ES-I3 (cell line): ENCODE measurements around the gene HSPA1L.
A peak's percentile ranks its signal among the peaks of the same experiment; 100 is the strongest.

Experiments
- H3K36me3 ChIP-seq: 2 replicates; pipeline ENCODE4 v1.6.1; 2013; ENCODE audit warnings: mild to moderate bottlenecking, low read length, control low read depth, moderate library complexity; ENCODE audit not compliant: insufficient read depth
- H3K4me1 ChIP-seq: 2 replicates; pipeline ENCODE4 v1.6.1; 2013; ENCODE audit warnings: mild to moderate bottlenecking, control low read depth, low read length; ENCODE audit not compliant: insufficient read depth
- H3K9ac ChIP-seq: 2 replicates; pipeline ENCODE4 v1.6.1; 2013; ENCODE audit warnings: low read depth, mild to moderate bottlenecking, low read length, moderate library complexity
- H3K9me3 ChIP-seq: 2 replicates; pipeline ENCODE4 v1.6.1; 2013; ENCODE audit warnings: mild to moderate bottlenecking, low read length, moderate library complexity; ENCODE audit not compliant: control insufficient read depth, insufficient read depth

HSPA1L gene

DNA sequence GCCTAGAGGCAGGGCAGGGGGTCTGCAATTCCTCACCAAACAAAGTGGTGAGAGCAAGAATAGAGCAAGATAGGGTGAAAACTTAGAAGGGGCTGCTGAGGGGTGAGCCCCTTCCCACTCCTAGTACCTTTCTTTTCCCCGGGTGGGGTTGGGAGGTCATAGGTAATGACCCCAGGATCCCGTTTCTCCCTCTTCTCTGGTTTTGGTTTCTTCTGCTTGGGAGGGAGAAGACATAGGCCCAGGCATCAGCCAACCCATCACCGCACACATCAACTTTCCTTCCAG is 23.1 kb downstream of the HSPA1L start:
- peaks cover 4% of the 10 kb centered on the region for H3K4me1 ChIP-seq

DNA sequence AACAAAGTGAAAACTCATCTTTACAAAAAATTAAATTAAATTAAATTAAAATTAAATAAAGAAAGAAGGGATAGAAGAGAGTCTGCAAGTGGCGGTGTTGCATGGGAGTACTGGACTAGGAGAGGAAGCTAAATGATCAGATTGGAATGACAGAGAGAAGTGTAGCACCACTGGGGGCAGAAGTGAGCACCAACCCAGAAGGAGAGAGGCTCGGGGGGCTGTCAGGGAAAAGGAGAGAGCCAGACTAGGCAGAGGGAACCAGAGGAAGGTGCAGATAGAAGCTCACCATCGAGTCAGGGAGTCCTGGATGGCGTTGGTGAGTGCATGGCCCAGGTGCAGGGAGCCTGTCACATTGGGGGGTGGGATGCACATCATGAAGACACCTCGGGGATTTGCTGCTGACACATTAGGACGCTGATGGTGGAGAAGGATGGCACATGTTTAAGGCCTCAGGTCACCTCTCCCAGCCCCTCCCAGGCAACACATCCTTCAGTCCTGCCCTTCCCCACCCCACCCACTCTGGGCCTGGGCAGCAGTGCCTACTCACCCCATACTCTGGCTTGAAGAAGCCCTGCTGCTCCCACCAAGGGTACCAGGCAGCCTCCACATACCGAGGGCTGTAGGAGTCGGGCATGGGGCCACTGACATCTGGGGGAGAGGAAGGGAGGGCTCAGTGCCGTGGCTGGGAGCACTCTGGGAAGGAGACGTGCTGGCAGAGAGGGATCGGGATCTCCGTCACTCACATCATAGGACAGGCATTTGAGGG is 23.6 kb downstream of the HSPA1L start:
- Histone ChIP-seq H3K9ac (no peak overlapping the region), H3K4me1 (peaks cover 4% of the 10 kb centered on the region), H3K36me3 (peaks cover 7% of the 10 kb centered on the region), H3K9me3 (no peaks in the 10 kb centered on the region)

More for the DNA sequence above, 23.1 kb downstream of the HSPA1L start:
- Histone ChIP-seq H3K9me3 (no peaks in the 10 kb centered on the region), H3K9ac (no peak overlapping the region), H3K36me3 (peaks cover 7% of the 10 kb centered on the region)

DNA sequence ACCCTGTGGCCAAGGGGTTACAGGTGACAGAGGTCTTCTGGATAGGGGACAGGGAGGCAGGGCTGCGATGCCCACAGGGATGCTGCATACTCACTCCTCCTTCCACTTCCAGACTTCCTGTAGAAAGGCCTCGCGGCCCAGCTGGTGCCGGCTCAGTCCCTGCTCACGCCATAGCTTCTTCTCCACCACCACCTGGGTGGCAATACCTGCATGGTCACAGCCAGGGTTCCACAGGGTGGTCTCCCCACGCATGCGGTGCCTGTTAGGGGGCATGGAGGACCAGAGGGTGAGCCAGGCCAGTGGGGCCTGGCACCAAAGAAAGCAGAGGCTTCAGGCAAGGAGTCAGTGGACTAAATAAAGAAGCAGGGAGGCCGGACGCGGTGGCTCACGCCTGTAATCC is 29.6 kb downstream of the HSPA1L start:
- H3K36me3 ChIP-seq, result peaks cover 14% of the 10 kb centered on the region; the same call in 1 of the 2 replicates
- no peak overlapping the region for H3K9ac ChIP-seq
- no peaks in the 10 kb centered on the region for H3K9me3 ChIP-seq
- H3K4me1 ChIP-seq, result no peaks in the 10 kb centered on the region

DNA sequence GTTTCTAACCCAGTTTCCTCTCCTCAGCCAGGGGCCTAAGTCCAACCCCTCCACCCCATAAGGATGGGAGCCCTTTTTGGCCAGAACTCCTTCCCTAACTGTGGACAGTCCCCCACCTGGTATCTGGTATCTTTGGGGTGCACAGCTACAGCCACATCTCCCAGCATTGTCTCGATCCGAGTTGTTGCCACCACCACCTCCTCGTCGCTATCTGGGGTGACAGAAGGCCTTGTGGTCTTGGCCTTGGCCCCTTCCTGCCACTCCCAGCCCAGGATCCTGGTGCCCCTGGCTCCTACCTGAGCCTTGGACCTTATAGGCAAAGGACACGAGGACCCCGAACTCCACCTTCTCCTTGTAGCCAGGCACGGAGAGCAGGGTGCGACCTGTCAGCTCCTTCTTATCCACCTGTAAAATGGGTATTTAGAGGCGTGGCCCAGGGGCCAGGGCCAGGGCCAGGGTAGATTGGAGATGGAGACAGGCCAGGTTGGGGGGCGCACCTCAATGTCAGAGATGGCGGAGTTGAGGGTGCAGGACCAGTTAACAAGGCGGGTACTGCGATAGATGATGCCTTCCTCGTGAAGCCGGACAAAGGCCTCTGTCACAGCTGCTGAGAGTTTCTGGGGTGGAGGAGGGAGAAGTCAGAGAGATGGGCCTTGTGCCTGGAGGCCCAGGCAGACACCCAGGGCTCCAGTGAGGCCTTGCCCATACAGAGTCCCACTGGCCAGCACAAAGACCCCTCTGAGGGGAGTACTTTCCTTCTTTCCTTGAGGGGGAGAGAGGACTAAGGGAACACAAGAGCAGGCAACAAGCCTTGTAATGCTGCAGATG is 30.8 kb downstream of the HSPA1L start:
- Histone ChIP-seq H3K9ac (no peak overlapping the region), H3K9me3 (no peaks in the 10 kb centered on the region), H3K4me1 (no peaks in the 10 kb centered on the region), H3K36me3 (peaks cover 13% of the 10 kb centered on the region; the same call in 1 of the 2 replicates)

DNA sequence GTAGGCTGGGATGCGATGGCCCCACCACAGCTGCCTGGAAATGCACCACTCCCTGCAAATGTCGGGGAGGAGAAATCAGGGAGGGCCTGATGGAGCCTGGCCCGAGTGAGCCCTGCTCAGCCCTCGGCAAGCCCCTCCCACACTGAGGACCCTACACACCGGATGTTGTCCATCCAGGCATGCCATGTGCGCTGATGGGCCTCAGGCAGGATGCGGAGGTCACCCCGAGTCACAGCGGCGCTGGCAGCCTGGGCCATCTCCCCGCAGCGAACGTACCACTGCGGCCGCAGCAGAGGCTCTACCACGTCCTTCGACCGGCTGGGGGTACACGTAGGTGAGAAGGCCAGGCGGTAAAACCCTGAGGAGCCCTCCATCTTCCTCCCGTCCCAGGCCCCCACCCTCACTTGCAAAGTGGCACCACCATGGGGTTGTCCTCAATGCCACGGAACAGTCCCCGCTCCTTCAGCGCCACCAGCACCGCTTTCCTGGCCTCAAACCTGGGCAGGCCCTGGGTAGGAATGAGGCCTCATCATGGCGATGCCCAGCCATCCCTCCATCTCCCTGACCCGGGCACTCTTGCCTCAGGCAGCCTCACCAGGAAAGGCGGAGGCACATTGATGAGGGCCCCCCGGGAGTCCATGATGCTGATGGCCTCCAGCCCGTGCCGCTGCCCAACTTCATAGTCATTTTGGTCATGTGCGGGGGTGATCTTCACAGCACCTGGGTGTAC is 32.8 kb downstream of the HSPA1L start:
- Histone ChIP-seq H3K9me3 (no peaks in the 10 kb centered on the region), H3K4me1 (no peaks in the 10 kb centered on the region), H3K9ac (no peak overlapping the region), H3K36me3 (peaks cover 11% of the 10 kb centered on the region)

DNA sequence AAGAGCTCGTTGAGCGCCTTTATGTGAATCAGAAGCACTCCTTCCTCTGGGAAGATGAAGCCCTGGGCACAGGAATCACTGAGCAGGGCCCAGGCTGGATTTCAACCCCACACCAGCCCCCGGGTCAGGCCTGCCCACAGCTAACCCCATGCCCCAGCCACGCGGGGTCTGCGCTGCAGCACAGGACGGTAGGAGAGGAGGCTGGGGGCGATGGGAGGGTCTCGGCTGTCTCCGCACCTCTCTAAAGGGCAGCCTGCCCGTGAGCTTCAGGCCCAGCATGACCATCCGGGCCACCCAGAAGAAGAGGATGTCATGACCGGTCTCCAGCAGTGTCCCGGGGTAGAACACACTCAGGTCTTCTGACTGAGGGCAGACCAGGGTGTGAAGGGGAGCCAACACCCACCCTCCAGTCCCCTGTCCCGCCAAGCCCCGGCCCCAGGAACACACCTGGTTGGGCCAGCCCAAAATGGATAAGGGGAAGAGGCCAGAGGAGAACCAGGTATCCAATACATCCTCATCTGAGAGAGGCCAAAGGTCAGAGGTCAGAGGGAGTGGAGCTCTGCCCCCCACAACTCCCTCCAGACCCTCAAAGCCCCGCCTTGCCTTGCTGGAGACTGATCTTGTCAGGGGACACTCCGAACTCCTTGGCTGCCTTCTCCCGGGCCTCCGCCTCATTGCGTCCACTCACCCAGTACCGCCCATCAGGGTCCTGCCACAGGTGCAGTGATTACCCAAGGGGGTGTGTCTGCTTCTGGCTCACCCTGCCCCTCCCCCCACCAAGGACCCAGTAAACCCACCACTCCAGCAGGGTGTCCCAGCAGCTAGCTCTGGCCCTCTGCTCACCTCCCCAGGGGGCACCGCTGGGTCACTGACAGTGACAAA is 33.6 kb downstream of the HSPA1L start:
- Histone ChIP-seq H3K4me1 (no peaks in the 10 kb centered on the region; the same call in 1 of the 2 replicates), H3K9ac (no peak overlapping the region), H3K9me3 (no peaks in the 10 kb centered on the region), H3K36me3 (peaks cover 11% of the 10 kb centered on the region)

DNA sequence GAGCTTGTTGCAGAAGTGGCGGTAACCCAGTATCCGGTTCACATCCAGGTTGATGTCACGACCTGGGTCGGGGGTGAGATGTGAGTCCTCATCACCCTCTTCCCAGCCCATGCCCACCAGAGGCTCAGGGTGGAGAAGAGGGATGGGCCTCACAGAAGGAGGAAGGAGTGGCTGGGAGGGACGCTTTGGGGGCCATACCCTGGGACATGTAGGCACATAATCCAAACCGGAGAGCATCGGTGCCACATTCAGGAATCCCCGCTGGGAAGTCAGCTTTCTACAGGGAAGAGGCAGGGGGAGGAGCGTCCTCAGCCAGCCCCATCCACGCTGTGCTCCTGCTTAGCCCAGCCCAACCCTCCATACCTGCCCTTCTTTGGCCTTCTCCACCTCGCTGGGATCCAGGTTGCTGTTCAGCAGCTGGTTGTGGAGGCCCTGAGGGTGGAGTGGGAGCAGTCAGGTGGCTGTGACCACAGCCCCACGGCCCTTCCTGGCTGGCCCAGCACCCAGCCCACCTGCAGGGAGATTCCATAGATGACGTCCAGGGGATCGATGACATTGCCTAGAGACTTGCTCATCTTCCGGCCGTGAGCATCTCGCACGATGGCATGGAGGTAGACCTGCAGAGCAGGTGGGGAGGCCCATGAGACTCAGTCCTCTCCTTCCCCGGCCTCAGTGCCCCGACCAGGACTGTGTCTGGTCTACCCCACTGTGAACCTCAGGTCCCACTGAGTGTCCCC is 34.4 kb downstream of the HSPA1L start:
- Histone ChIP-seq H3K4me1 (no peaks in the 10 kb centered on the region; the same call in 1 of the 2 replicates), H3K36me3 (peaks cover 11% of the 10 kb centered on the region), H3K9me3 (no peaks in the 10 kb centered on the region), H3K9ac (no peak overlapping the region)

DNA sequence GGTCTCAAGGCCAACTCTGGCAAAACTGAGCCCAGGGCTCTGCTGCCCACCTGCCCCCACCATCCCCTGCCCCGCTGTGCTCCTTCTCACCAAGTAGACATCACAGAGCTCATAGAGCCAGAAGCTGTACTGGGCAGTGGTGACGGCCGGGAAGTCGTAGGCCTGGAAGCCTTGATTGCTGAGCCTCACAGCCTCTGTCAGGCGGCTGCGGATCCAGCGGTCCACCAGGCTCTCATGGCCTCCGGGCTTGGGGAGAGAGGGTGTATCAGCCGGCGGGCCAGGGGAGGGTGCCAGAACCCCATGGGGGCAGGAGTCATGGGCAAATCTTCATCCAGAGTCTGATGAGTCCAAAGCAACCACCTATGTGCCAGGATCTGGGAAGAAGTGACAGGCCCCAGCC is 35.2 kb downstream of the HSPA1L start:
- Histone ChIP-seq H3K36me3 (peaks cover 7% of the 10 kb centered on the region), H3K9ac (no peak overlapping the region), H3K4me1 (no peaks in the 10 kb centered on the region; the same call in 1 of the 2 replicates)

DNA sequence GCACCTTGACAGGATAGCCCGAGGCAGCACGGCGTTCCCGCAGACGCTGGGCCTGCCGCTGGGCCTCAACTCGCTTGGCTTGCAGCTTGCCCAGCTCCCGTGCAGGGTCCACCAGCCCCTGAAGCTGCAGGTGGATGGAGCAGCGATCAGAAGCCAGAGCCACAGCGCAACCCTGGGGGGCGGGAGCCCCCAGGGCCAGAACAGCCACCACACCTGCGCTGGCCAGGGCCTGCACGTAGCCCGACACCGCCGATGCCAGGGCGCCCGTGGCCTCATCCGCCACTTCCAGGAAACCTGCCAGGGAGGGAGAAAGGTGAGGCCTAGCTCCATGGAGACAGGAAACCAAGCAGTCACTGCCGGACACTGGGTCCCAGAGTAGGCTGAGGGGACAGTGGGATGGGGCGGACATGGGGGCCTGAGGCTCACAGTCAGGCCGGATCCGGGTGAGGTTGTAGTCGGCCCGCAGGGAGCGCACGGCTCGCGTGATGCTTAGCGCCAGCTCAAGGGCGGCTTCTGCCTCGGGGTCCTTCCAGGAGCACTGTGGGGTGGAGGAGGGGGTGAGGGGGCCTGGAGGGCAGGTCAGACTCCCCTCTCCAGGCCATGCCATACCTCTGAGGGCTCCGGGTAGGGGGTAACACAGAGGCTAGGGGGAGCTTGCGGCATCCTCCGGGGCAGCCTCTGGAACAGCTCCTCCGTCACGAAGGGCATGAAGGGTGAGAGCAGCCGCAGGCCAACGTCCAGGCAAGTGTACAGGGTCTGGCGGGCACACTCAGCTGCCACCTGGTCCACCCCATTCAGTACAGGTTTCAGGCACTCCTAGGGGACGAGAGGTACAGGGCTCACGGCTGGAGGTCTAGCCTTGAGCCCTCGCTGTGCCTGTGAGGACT is 35.8 kb downstream of the HSPA1L start:
- peaks cover 7% of the 10 kb centered on the region for H3K36me3 ChIP-seq

More for the DNA sequence above, 35.2 kb downstream of the HSPA1L start:
- H3K9me3 ChIP-seq, result no peaks in the 10 kb centered on the region

DNA sequence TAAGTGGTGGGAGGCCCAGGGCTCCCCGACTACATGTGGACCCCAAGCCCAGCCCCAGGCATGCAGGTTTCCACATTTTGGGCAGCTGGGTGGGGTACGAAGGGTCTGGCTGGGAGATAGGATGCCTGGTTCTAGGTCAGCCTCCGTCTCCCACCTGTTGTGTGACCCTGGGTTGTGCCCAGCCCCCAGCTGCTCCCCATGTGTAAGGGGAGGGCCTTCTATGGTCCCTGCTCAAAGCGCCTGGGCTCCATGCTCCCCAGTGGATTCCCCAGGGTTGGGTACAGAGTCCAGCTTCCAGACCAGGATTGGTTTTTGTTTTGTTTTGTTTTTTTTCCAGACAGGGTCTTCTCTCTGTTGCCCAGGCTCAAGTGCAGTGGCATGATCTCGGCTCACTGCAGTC is 36.9 kb downstream of the HSPA1L start:
- H3K9ac ChIP-seq, result no peak overlapping the region

More for the DNA sequence above, 35.8 kb downstream of the HSPA1L start:
- Histone ChIP-seq H3K9me3 (no peaks in the 10 kb centered on the region), H3K4me1 (no peaks in the 10 kb centered on the region; the same call in 1 of the 2 replicates), H3K9ac (no peak overlapping the region)

DNA sequence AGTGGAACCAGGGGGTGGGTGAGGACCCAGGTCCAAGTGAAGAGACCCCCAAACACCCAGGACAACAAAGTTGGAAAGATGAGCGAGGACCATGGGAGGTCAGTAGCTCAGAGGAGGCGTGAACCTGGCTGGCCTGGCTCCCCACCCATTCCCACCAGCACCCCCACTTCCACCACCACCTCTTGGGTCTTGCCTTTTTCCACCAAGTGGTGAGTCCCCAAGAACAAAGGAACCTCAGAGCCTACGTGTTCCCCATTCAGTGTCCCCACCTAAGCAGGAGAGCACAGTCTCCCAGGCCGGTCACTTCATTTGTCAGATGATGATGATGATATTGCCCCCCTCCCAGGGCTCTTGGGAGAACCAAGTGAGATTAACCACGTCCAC is 37.4 kb downstream of the HSPA1L start:
- Histone ChIP-seq H3K4me1 (no peaks in the 10 kb centered on the region; the same call in 1 of the 2 replicates), H3K36me3 (peaks cover 3% of the 10 kb centered on the region; the same call in 1 of the 2 replicates), H3K9ac (no peak overlapping the region), H3K9me3 (no peaks in the 10 kb centered on the region)

More for the DNA sequence above, 36.9 kb downstream of the HSPA1L start:
- Histone ChIP-seq H3K9me3 (no peaks in the 10 kb centered on the region), H3K4me1 (no peaks in the 10 kb centered on the region; the same call in 1 of the 2 replicates), H3K36me3 (peaks cover 3% of the 10 kb centered on the region; the same call in 1 of the 2 replicates)

DNA sequence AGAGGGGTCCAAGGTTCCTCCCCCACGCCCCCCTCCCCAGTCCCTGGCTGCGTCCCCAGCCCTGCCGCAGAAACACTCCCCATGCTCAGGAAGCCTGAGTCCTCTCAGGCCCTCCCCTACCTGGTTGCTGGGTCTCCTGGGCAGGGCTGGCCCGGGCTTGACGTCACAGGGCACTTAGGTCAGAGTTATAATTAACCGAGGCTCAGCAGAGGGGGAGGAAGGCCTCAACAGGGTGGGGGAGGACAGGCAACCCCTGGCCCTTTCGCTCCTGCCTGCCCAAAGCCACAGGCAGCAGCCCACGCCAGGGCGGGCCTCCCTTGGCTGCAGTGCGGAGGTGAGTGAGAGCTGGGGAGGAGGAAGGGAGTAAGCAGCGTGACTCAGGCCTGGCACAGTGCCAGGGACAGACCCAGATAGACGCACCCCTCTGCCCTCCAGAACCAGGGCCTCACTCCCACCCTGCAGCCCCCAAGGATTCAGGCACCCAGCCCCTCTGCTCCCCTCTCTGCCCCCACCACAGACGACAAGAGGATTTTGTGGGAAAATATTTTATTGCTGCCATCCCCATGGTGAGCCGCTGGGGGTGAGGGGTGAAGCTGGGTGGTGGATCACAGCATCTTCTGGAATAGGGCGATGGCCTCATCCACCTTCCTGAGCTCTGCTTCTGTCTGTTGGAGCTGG is 38.0 kb downstream of the HSPA1L start, which contains the start of gene VWA7:
Gene VWA7 (minus strand): TSS at position 340 of the 678 bp plus-strand sequence. CDS start 549 bp downstream, outside the sequence.
- Histone ChIP-seq H3K9ac (peak within 1 kb of the TSS; percentile 17; the same call in 1 of the 2 replicates), H3K36me3 (peaks cover 3% of the 10 kb centered on the region; the same call in 1 of the 2 replicates), H3K9me3 (no peaks in the 10 kb centered on the region), H3K4me1 (no peaks in the 10 kb centered on the region; the same call in 1 of the 2 replicates)
